NB4 (cell line): Measurements from ENCODE around the gene SDF2L1.

Experiments
- DNase-seq: peaks from one replicate; pipeline ENCODE4 v3.0.0; 2010; ENCODE audit warnings: low read depth
- H3K4me3 ChIP-seq: one replicate; pipeline ENCODE4 v1.5.1; 2011; ENCODE audit warnings: mild to moderate bottlenecking, low read depth, low read length, moderate library complexity
- CTCF ChIP-seq: IDR thresholded peaks from one replicate; pipeline ENCODE4 v1.5.1; 2012; ENCODE audit warnings: low read depth, low read length
- MAX ChIP-seq: IDR thresholded peaks from 2 replicates; pipeline ENCODE4 v1.6.1; 2011; ENCODE audit warnings: low read depth, low read length
- MYC ChIP-seq: IDR thresholded peaks from 2 replicates; pipeline ENCODE4 v1.6.1; 2011; ENCODE audit warnings: low read depth, low read length
- POLR2A ChIP-seq: IDR thresholded peaks from 2 replicates; pipeline ENCODE4 v1.6.1; 2011; ENCODE audit warnings: mild to moderate bottlenecking; ENCODE audit not compliant: insufficient read length; ENCODE audit errors: extremely low read depth

SDF2L1 gene

GRCh38 chr22:21632237-21632895 is 9.7 kb upstream of the SDF2L1 start, which contains the start of gene CCDC116:
CCDC116 (plus strand) TSS chr22:21632760; CDS start chr22:21633182, 422 bp downstream.
- DNase-seq: peak; percentile 70
- TF ChIP-seq CTCF (no peak), MAX (peak; percentile 27; the same call in 1 of the 2 replicates), POLR2A (peak; percentile 49), MYC (0 out of 2 replicates have a peak, but pooled peaks have one; percentile 10)
- H3K4me3 ChIP-seq: no peak within 1 kb of the TSS

- DNase-seq: no peak
- TF ChIP-seq POLR2A: no peak
- TF ChIP-seq CTCF: no peak
- TF ChIP-seq MAX: no peak
- no peak for TF ChIP-seq MYC
- H3K4me3 ChIP-seq: no peak overlapping the region
These were observed 9.2 kb upstream of the SDF2L1 start for GRCh38 chr22:21632931-21633330.

GRCh38 chr22:21633481-21633880 is 8.6 kb upstream of the SDF2L1 start:
- no peak for DNase-seq
- no peak for TF ChIP-seq CTCF
- no peak for TF ChIP-seq MAX
- TF ChIP-seq POLR2A: no peak
- no peak for TF ChIP-seq MYC
- H3K4me3 ChIP-seq: no peak overlapping the region

GRCh38 chr22:21634081-21634480 is 8.0 kb upstream of the SDF2L1 start:
- no peak overlapping the region for H3K4me3 ChIP-seq
- TF ChIP-seq CTCF: no peak
- no peak for TF ChIP-seq MYC
- no peak for TF ChIP-seq POLR2A
- no peak for TF ChIP-seq MAX
- no peak for DNase-seq

GRCh38 chr22:21634844-21635243 is 7.3 kb upstream of the SDF2L1 start:
- no peak for DNase-seq
- no peak overlapping the region for H3K4me3 ChIP-seq
- TF ChIP-seq CTCF (no peak), POLR2A (no peak), MAX (no peak), MYC (no peak)
